Kidney tubule cell (primary cell): ENCODE results near the gene GPR158.

Experiments used
- DNase-seq: peaks from one replicate; pipeline ENCODE4 v3.0.0-alpha.2; 2018; ENCODE audit warnings: low spot score

Gene GPR158

DNA sequence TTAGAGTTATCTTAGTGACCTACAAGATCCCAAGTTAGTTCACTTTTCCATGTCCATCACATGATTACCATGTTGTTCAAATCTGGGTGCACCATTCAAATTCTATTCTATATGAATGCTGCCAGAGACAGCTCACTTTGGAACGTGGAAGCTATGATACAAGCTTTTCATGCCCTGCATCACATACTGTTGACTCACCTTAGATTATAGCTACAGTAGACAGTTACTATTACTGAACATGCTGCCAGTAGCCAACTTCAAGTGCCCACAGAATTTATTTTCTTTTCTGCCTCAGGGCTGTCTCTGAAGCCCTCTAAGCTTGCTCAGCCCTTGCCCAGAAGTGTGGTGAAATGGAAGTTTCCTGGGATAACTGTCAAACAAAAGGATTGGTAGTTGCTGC, 231.1 kb downstream of the GPR158 start:
- DNase-seq = no peak

DNA sequence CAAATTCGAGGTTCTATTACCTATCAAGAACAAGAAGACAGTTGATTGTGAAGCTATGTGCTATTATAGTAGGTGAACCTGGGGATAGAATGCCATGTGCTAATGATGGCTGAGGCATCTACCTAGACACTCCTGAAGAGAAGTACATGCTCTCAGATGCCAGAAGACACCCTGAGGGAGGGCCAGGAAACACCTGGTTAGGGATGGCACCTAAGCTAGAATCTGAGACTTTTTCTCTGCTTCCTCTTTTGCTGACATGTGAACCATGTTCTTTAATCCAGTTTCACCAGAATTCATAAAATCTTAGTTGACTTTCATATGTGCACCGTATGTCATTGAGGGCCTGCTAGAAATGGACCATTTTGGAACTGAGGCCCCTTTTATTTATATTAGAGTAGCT, 242.8 kb downstream of the GPR158 start:
- no peak for DNase-seq

DNA sequence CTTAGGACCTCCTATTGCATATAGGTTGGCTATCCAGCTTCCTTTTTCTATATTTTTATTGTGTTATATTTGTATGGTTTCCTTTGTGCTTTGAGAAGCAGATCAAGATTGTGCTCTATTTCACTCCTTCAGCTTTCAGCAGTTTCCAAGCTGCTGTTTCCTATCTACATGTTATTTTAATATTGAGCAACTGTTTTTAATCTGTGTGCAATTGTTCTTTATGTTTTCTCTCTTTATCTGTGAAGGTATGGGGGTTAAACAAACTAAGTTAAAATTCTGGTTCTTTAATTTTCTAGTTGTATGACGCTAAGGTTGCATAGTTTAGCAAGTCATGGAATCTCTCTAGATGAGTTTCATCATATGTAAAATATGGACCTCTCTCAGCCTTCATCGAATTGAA, 251.0 kb downstream of the GPR158 start:
- no peak for DNase-seq

DNA sequence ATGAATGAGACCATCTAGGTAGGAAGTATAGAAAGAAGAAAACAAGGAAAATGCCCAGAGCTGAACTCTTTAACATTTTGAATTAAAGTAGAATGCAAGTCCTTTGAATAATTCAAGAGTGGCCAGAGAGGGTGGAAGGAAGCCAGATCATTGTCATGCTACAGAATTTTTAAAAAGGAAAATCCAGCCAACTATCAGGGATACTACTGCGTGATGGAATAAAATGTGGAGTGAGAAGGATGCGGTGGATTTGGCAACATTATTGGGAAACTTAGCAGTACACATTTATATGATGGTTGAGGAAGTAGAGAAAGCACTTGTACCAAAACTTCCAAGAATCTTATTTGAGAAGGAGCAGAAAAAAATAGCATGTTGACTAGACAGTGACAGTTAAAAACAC, 261.6 kb downstream of the GPR158 start:
- DNase-seq = no peak

DNA sequence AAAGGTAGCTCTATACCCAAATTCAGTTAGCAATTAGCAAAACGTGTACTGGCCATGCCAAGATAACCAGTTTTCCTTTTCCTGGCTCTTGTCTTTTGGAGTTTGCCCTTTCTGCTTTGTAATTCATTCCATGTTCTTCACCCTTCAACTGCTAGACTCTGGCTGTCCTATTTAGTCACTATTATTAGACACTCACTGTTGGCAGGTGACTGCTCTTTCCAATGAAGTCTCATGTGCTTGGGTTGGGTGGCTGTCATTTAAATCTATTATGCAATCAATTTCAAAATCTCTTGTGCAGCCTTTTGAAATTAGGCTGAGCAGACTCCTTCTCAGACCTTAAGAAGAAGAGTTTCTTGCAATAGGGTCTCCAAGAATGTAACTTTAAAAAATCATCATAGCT, 266.5 kb downstream of the GPR158 start:
- no peak for DNase-seq

DNA sequence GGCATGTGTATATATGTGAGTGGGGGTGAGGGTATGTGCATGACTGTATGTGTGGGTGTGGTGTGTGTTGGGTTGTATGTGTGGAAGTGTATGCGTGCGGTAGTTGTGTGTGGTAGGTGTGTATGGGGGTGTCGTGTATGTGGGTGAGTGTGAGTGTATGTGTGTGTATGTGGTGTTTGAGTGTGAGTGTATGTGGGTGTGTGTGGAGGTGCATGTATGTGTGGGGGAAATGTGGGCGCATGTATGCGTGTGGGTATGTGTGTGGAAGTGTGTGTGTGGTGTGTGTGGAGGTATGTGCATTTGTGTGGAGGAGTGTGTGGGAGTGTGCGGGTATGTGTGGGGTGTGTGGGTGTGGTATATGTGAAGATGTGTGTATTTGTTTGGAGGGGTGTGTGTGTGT, 269.5 kb downstream of the GPR158 start:
- DNase-seq = no peak

DNA sequence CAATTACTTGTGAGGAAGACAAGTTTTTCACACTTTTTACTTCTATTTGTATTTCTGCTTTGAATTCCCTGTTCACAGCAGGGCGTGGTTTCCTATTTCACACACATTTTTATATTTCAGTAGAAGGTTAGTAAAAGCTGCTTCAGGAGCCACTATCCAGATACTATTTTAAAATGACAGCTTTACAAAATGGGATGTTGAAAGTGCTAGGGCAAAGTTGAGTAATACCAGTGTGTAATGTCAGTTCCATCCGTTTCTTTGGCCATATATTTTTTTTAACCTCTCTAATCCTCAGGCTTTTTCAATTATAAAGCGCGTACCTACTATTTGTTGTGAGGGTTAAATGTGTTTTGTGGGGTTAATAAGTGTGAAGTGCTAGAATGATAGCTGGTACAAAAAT, 276.6 kb downstream of the GPR158 start:
- DNase-seq = no peak

DNA sequence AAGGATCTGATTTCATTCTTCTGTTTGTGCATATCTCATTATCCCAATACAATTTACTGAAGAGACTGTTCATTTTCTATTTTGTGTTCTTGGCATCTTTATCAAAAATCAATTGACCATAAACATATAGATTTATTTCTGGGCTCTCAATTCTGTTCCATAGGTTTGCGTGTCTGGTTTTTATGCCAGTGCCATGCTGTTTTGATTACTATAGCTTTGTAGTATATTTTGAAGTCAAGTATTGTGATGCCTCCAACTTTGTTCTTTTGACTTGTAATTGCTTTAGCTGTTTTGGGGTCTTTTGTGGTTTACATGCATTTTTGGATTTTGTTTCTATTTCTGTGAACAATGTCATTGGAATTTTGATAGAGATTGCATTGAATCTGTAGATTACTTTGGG, 278.8 kb downstream of the GPR158 start:
- no peak for DNase-seq

DNA sequence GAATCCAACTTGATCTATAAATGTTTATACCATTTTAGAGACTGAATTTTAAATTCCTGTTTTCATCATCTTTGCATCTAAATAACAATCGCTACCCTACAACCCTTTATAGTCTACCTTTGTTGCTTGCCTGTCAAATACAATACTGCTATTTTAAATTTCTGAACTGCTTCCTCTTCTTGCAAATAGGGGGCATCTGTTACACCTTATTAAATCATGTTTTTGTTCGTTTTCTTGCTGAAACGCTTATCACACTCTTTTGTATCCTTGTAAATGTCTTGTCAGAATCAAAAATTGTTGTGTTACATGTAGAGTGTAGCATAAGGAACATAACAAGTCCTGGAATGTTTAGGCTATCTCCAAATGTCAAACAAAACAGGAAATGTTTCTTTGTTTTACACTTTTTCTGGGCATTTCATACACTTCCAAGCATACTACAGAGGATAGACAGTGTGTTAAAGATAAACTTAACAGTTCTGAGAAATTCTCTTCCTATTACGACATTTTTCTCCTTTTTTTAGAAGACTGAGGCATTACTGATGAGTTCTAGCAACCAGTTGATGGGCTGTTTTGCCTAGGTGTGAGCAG, 281.3 kb downstream of the GPR158 start:
- no peak for DNase-seq

DNA sequence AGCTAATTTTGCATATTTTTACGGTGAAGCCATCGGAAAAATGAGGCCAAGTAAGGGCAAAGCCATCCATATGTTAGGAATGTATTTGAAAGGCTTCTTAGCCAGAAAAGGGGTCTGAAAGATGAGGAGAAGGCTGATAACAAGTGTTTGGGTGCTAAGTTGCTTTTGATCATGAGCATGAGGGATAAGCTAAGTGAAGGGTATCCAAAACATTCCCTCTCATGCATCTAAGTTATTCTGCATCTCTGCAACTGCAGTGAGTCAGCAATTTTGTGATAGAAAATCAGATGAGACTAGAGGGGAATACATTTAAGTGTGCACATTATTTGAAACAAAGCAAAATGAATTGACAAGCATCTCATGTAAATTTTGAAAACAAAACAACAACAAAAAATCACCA, 282.8 kb downstream of the GPR158 start:
- no peak for DNase-seq

DNA sequence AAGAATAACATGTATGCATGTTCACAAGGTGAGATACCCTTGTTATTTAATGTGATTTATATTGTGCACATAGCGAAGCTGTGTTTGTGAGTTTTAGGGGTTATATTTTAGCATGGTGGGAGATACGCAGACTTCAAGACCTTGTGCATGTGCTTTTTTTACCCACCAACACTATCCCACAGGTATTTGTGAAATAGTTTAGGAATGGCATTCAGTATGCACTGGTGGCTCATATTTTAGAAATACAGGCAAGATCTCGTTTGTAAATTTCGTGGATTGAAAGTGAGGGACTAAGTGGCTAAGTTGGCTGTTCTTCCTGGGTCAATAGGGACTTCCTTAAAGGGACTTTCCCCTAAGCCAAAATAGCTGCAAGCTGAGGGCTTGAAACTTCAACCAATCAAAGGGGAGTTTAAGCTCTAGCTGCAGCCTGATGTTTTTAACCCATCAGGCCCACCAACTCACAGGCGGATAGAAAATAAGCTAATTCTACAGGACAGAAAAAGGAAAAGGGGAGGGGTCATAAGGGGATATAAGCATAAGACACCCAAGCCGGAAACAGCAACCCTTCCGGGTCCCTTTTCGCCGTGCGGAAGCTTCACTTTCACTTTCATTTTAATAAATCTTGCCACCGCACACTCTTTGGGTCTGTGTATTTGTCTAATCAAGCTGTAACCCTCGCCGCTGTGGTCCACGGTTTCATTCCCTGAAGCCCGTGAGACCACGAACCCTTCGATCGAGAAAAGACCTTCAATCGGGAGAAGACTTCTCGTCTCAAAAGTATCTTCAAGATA, 291.0 kb downstream of the GPR158 start:
- DNase-seq = no peak

DNA sequence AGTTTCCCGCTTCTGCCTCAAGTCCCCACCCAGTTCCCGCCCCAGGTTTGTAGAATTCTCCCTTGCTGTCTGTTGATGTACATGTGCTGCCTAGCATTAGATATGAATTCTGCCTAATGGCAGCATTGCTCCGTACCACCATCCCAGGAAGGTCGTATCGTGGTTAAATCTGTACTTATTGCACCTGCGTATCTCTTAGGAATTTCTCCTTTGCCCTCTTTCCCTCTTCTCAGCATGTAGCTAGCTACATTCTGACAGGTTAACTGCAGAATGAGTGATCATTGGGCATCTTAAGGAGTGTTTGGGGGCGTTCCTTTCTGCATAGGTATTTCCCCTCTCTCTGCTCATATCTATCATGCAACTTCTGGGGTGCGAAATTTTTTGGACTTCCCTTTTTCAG, 293.1 kb downstream of the GPR158 start:
- DNase-seq = no peak

DNA sequence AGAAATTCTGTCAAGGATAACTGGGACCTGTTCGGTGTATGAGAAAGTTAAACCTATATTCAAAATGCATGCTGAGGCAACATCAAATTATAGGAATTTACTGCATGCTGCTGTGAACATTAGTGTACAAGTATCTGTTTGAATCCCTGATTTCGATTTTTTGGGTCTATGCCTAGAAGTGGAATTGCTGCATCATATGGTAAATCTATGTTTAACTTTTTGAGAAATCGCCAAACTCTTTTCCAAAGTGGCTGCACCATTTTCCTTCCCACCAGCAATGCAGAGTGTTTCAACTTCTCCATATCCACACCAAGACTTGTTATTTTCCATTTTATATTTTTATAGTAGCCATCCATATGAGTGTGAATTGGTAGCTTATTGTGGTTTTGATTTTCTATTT, 306.7 kb downstream of the GPR158 start:
- DNase-seq = no peak

DNA sequence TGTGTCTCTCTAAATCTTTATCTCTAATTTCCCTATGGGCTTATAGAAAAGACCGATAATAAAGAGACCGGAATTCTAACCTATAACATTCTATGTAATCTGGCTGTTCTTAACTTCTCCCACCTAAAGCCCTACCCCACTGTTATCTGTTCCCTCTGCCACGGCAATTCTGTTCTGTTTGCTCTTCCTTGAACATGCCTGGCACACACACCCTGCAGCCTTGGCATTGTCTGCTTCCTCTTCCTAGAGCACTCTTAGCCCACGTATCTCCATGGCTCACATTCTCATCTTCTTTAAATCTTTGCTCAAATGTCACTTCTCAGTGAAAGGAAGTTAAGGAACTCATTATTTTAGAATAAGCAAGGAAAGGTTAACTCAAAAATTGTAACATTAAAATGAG, 309.2 kb downstream of the GPR158 start:
- DNase-seq = no peak

DNA sequence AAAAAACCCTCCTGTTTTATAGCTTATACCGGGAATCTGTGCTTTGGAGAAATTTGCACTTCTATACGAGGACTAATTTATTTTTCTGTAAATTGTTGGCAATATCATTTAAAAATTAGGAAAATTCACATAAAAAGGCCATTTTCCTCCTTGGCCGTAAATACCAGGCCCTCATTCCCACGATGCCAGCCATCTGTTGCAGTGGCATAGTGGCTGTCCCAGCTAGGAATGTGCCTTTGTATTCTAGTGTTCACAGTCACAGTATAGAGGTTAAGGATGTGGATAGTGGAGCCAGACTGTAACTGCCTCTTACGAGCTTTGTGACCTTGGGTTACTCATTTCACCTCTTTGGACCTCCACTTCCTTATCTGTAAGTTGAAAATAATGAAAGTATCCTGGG, 312.5 kb downstream of the GPR158 start:
- DNase-seq = no peak

DNA sequence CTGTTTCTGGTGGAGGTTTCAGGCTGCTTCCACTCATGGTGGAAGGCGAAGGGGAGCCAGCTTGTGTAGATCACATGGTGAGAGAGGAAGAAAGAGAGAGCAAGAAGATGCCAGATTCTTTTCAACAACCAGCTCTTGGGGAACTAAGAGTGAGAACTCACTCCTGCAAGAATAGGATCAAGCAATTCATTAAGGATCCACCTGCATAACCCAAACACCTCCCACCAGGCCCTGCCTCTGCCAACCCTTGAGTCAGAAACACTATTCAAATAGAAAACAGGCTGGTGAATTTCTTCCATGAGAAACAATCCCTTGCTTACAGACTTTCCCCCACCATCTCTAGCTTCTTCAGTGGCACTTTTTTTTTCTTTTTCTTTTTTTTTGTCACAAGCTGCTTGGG, 317.2 kb downstream of the GPR158 start:
- no peak for DNase-seq

DNA sequence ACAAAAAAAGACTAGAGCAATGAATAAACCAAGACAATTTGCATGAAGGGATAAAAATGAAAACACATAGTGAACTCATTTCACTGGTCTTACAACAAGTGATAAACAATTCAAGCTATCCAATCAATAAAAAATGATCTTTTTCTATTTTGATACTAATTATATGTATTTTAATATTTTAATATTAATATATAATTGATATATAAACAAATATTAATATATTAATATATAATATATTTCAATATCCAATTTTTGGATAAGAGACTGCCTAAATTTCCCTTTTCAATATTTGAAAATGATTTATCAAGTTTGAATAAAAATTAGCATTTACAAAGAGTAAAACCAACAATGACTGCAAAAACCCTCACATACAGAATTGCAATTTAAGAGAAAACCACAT, 317.9 kb downstream of the GPR158 start:
- DNase-seq = no peak

DNA sequence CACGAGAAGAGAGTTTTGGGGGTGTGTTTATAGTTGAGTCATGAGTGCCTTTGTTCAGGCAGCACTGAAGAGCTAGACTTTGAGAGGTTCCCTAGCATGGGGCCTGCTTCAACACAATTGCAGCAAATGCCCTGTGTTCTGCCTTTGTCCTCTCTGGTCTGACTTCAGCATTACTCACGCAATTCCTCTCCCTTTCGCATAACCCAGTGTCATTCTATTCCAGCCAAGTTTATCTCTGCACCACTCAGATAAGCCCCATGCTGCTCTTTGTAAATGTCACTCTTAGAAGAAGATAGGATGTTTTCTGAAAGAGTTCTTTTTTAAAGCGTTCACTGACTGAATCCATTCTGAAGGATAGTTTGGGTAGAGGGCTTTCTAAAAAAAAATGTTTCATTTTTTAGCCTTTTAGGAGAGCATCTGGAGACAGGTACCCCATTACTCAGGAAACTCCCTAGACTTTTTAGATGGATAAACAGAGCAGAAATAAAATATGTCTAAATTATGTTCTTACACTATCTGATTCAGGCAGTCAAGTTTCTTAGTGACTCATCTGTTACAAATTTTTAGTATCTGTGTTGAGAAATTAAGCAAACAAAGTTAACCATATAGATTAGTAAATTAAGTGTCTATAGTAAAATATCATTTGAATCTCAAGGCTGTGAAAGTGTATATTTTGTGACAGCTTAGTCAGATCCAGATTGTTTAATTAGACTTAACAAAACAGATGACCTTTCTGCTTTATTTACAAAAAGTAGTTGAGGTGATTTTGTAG, 318.5 kb downstream of the GPR158 start:
- peak; percentile 76 for DNase-seq

DNA sequence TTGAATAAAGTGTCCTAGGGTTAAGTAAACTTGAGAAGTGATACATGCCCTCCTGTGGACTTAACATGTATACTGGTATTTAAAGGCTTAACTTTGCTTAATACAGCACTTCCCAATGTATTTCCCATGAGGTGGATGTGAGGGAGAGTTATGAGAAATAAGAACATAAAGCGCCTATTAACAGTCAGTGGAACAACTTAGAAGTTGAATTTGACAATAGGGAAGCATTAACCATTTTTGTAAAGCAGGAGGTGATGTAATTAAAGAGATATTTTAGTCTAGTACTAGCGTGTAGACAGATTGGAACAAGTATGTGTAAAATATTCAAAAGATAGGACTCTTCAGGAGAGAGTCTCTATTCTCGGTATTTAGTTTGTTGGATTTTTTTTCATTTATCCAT, 322.4 kb downstream of the GPR158 start:
- no peak for DNase-seq

DNA sequence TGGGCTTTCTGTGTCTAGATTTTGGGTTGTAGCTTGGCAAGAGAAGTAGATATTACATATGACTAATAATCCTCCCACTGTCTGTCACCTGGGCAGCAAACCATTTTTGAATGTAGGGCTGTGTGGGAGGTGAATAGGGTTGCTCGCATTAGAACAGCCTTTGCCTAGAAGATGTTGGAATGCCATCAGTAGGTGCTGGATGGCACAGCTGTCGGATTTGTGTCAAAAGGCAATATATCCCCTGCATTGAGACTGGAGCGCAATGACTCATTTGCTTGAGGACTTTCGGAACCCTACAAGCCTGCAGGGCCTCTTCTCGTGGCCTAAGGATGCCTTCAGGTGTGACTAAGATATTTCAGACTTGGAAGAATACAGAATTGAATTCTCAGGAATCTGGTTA, 323.8 kb downstream of the GPR158 start:
- DNase-seq = no peak

DNA sequence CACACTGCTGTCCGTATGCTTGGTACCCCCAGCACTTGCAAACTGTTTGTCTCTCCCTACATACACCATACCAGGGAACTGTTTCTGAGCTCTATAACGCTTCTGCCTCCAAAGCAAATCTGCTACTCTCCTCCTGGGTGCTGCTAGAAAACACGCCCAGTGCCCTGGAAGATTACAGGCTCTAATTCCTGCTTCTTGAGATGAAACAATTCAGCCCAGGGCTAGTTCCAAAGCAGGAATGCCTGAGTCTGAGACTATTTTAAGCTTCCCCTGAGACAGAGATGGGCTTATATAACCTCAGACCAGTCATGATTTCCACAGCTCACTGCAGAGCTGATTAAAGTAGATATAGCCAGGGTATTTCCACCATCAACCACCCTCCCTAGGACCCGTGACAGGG, 327.1 kb downstream of the GPR158 start:
- no peak for DNase-seq

DNA sequence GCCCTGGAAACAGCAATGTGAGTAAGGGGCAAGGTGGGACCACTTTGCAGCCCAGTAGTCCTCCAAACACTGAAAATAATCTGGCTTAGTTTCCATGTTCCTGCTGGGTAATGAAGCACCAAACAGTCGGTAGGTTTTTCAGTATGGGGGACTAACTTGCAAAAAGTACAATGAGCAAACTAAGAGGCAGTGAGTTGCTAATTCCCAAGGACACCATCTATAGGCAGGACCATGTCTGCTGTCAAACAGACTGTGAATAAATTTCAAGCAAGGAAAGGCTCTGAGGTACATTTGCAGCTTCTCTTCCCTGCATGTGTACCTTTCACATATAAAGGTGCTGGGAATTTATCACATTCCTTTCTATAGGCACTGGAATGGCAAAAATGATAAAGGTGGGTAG, 327.7 kb downstream of the GPR158 start:
- DNase-seq = no peak

DNA sequence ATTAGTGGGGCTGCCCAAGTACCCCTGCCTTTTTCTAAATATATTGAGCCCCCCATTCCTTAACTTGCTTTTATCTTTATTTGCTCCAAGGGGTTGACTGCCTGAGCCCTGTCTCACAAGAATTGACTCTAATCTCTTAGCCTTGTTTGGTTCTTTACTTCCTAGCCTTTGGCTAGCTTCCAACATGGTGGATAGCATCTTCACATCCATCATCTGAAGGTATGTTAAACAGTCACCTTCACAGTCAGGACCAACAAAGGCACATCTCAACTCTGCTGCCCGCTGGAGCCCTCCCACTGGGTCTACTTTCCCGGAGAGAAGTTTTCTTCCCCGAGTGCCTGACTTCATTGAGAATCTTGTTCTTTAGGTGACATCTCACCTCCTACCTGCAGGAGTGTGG, 329.5 kb downstream of the GPR158 start:
- DNase-seq = no peak
